BJ (cell line): ENCODE data around the gene KLRF1. TPM values are rescaled to one million over a fixed set of nuclear protein-coding genes. Genes with fewer than 3 reads are reported as not detected.

Experiments
- CTCF ChIA-PET: fragments of 350-600 bp; formaldehyde crosslinking; extraction: SDS; loops from one replicate; lab custom pipeline; 2021; ENCODE audit warnings: antibody characterized with exemption, inconsistent platforms; lab: Yijun Ruan, JAX
- POLR2A ChIA-PET: fragments of 300-600 bp; sonication (Branson Sonifier 250); formaldehyde crosslinking; extraction: SDS; loops from one replicate; lab custom pipeline; 2021; ENCODE audit warnings: antibody characterized with exemption; lab: Charles Lee
- DNase-seq: peaks from one replicate; pipeline ENCODE4 v3.0.0-alpha.2; 2011; ENCODE audit warnings: low read depth
- H3K27me3 ChIP-seq: 2 replicates; pipeline ENCODE4 v1.6.0; 2011; ENCODE audit warnings: low read length; ENCODE audit not compliant: control insufficient read depth, insufficient read depth
- H3K36me3 ChIP-seq: 2 replicates; pipeline ENCODE4 v1.5.1; 2011; ENCODE audit warnings: low read length; ENCODE audit not compliant: control insufficient read depth, insufficient read depth
- H3K4me3 ChIP-seq: 2 replicates; pipeline ENCODE4 v1.5.1; 2011; ENCODE audit warnings: low read depth, mild to moderate bottlenecking, control low read depth, low read length
- CTCF ChIP-seq: IDR thresholded peaks from 2 replicates; pipeline ENCODE4 v1.5.1; 2011; ENCODE audit warnings: low read depth, mild to moderate bottlenecking, control low read depth, inconsistent platforms, low read length, moderate library complexity; ENCODE audit not compliant: insufficient read depth
- polyA plus RNA-seq: library from polyadenylated mRNA; depleted of rRNA; stranded (reverse); fragments of >200 nt; gene quantifications from 2 replicates; pipeline ENCODE4 v1.2.3, GENCODE V29; 2011

KLRF1 gene
- polyA plus RNA-seq, 1 experiment = not detected

DNA sequence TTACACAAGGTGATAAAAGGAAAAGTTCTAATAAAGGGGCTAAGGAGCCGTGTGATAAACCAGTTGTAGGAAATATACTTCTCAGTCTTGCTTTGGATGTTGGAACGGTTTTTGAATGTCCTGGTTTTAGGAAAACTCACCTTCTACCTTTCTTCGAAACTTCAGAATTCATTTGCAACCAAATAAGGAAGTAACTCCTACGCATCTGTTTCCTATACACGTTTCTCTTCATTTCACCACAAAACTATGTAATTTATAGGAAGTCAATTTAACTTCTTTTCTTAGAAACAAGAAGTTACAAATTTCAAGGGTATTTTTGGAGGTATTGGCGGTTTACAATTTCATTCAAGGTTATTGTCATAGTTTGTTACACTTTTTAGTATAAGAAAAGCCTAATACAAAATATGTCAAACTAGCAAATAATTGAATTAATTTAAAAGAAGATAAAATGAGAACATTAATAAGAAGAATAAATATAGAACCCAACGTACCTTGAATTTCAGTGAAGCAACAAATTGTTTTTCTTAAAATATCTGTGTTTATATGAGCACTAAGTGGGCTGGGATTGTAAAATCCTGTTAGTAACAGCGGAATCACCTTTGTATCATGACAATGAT is 33.4 kb upstream of the KLRF1 start:
- Histone ChIP-seq H3K36me3 (no peaks in the 10 kb centered on the region), H3K4me3 (no peak overlapping the region), H3K27me3 (no peaks in the 10 kb centered on the region)
- POLR2A ChIA-PET = no interaction called here
- CTCF ChIA-PET = no interaction called here
- no peak for TF ChIP-seq CTCF
- no peak for DNase-seq

DNA sequence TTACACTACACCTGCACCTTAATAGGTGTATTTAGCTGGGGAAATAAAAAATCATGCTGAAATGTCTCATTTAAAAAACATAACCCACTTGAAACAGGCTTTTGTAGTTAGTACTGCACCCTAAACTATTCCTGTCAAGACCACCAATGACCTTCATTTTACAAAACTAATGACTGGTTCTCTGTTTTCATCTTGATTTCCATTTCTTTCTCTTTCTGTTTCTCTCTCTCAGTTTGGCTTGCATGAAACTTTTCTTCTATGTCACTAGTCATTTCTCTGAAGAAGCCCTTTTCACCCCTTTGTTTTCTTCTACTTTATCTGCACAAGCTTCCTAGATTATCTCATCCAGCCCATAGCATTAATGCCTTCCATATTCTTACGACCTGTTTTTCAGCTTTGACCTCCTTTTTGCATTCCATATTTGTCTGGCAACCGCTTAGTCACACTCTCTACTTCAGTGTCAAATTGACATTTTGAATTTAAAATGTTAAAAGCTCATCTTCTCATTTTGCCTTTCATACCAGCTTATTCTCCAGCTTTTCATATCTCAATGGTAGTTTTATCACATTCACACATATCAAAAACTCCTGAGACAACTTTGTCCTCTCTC is 32.7 kb upstream of the KLRF1 start:
- Histone ChIP-seq H3K36me3 (no peaks in the 10 kb centered on the region), H3K4me3 (no peak overlapping the region), H3K27me3 (no peaks in the 10 kb centered on the region)
- no peak for TF ChIP-seq CTCF
- CTCF ChIA-PET = no interaction called here
- POLR2A ChIA-PET = no interaction called here
- no peak for DNase-seq

GRCh38 chr12:9795945-9796344 is 31.3 kb upstream of the KLRF1 start:
- no peaks in the 10 kb centered on the region for H3K36me3 ChIP-seq
- H3K27me3 ChIP-seq = no peaks in the 10 kb centered on the region
- POLR2A ChIA-PET = no interaction called here
- no peak for DNase-seq
- CTCF ChIA-PET = interaction anchor here (5.1 kb wide), 1 partner anchor 45 kb away, joined by 27 read pairs; no protein-coding TSS in a partner anchor
- H3K4me3 ChIP-seq = no peak overlapping the region
- TF ChIP-seq CTCF = no peak

DNA sequence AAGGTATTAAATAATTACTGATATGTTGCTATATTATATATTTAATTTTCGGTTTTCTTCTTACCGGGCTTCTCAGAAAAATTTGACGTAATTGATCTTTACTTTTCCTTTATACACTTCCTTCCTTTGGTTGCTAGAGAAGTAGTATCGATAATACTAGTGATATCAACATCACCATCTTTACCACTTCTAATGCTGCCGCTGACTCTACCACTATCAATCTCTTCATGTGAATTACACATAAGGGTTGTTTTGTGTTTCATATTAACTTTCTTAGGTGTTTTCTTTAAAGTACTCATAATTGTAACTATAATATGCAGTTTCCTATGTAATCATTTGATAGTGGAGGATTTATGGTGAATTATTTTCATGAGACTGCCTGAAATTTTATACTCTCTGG is 30.9 kb upstream of the KLRF1 start:
- Histone ChIP-seq H3K4me3 (no peak overlapping the region), H3K27me3 (no peaks in the 10 kb centered on the region), H3K36me3 (no peaks in the 10 kb centered on the region)
- POLR2A ChIA-PET = no interaction called here
- CTCF ChIA-PET = interaction anchor here (1.7 to 5.1 kb wide), 2 partner anchors 46 to 53 kb away, joined by 6 to 27 read pairs; no protein-coding TSS in a partner anchor
- no peak for TF ChIP-seq CTCF
- DNase-seq = no peak

DNA sequence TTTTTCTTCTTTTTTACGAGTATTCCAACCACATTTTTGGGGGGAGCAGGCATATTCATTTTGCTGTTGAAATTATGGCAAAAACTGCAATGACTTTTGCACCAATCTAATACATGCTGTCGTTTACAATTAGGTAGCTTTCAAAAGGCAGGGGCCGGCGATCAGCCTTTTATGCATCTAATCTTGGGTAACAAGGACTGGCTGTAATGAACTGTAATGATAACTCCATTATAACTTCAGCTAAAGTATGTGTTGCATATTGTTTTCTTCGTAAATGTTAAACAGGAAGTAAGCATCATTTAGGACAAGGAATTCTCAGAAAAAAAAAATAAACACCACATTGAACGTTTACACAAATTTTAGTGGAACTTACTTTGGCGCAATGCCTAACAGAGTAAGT is 30.3 kb upstream of the KLRF1 start:
- TF ChIP-seq CTCF = no peak
- DNase-seq = no peak
- H3K36me3 ChIP-seq = no peaks in the 10 kb centered on the region
- H3K27me3 ChIP-seq = no peaks in the 10 kb centered on the region
- POLR2A ChIA-PET = no interaction called here
- H3K4me3 ChIP-seq = no peak overlapping the region
- CTCF ChIA-PET = interaction anchor here (1.7 to 5.1 kb wide), 2 partner anchors 46 to 54 kb away, joined by 6 to 27 read pairs; no protein-coding TSS in a partner anchor
